Karpas-422 (cell line): ENCODE results near the gene GLTP. TPM values are rescaled to one million over a fixed set of nuclear protein-coding genes. Genes with fewer than 3 reads are reported as not detected.

Experiments
- DNase-seq: peaks from one replicate; pipeline ENCODE4 v3.0.0-alpha.2; 2015
- H2AFZ ChIP-seq: fragments of 200-600 bp; sonication (generic); 2 replicates; pipeline ENCODE4 v1.6.1; 2014; ENCODE audit warnings: antibody characterized with exemption, low read length, mixed read lengths
- H3K27ac ChIP-seq: fragments of 200-600 bp; sonication (generic); 2 replicates; pipeline ENCODE4 v1.5.1; 2014; ENCODE audit warnings: mild to moderate bottlenecking, low read length, moderate library complexity
- H3K27me3 ChIP-seq: fragments of 200-600 bp; sonication (generic); 2 replicates; pipeline ENCODE4 v1.6.1; 2014; ENCODE audit warnings: low read length, mixed read lengths
- H3K36me3 ChIP-seq: fragments of 200-600 bp; sonication (generic); 2 replicates; pipeline ENCODE4 v1.6.1; 2014; ENCODE audit warnings: low read length, mixed read lengths; ENCODE audit not compliant: insufficient read depth
- H3K4me1 ChIP-seq: fragments of 200-600 bp; sonication (generic); 2 replicates; pipeline ENCODE4 v1.6.1; 2014; ENCODE audit warnings: mild to moderate bottlenecking, low read length, mixed read lengths
- H3K4me2 ChIP-seq: fragments of 200-600 bp; sonication (generic); 2 replicates; pipeline ENCODE4 v1.6.1; 2014; ENCODE audit warnings: low read length, low read depth, mild to moderate bottlenecking; ENCODE audit not compliant: poor library complexity, severe bottlenecking
- H3K4me3 ChIP-seq: fragments of 200-600 bp; sonication (generic); 2 replicates; pipeline ENCODE4 v1.5.1; 2014; ENCODE audit warnings: mild to moderate bottlenecking, antibody characterized with exemption, low read length, mixed read lengths
- H3K79me2 ChIP-seq: fragments of 200-600 bp; sonication (generic); 2 replicates; pipeline ENCODE4 v1.6.1; 2014; ENCODE audit warnings: mild to moderate bottlenecking, low read length, mixed read lengths
- H3K9ac ChIP-seq: fragments of 200-600 bp; sonication (generic); 2 replicates; pipeline ENCODE4 v1.6.0; 2014; ENCODE audit warnings: low read length
- H3K9me2 ChIP-seq: fragments of 200-600 bp; sonication (generic), shearing (Covaris generic); replicated peaks from 2 replicates; pipeline ENCODE4 v1.6.0; 2014; ENCODE audit warnings: mild to moderate bottlenecking, low read length, moderate library complexity; ENCODE audit not compliant: insufficient read depth
- H3K9me3 ChIP-seq: fragments of 300-700, 200-600 bp; sonication (generic); 2 replicates; pipeline ENCODE4 v1.6.1; 2014; ENCODE audit warnings: low read length, mixed read lengths
- H4K20me1 ChIP-seq: fragments of 200-600 bp; sonication (generic); 2 replicates; pipeline ENCODE4 v1.6.1; 2014; ENCODE audit warnings: mild to moderate bottlenecking, antibody characterized with exemption, low read length, low read depth; ENCODE audit not compliant: insufficient read depth
- total RNA-seq: library from RNA; depleted of rRNA; stranded (reverse); fragments of >200 nt; shearing (Covaris generic); gene quantifications from 2 replicates; pipeline ENCODE4 v1.2.3, GENCODE V29; 2014; ENCODE audit warnings: low replicate concordance

Gene GLTP
- total RNA-seq, 1 experiment from 2014 or later, result 26.5 TPM

DNA sequence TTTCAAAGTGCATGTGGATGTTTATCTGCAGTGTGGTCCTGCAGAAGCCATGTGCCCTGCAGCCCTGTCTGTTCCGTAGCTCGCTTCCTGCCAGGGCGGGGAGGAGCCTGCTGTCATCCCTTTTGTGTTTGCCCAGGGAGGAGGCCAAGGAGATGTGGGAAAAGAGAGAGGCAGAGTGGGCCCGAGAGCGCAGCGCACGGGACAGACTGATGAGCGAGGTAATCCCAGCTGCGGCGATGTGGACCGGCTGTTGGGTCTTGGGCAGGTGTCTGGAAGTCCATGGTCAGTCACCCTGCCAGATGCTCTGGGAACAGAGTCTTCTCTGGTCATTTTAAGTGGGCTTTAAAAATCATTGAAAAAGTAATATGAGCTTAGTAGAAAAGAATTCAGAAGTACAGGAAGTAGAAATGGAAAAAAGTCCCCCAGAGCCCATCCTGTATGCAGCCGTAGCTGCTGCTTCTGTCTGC lies 32.5 kb upstream of the GLTP start:
- DNase-seq, result no peak
- H2AFZ ChIP-seq, result no peak overlapping the region
- no peaks in the 10 kb centered on the region for H3K27me3 ChIP-seq
- 0 out of 2 replicates have a peak, but pooled peaks cover 2% of the 10 kb centered on the region for H4K20me1 ChIP-seq
- no peak overlapping the region for H3K4me2 ChIP-seq
- no peaks in the 10 kb centered on the region for H3K9me3 ChIP-seq
- H3K9me2 ChIP-seq, result no peaks in the 10 kb centered on the region
- peaks cover 46% of the 10 kb centered on the region for H3K36me3 ChIP-seq
- no peaks in the 10 kb centered on the region for H3K4me1 ChIP-seq
- no peak overlapping the region for H3K9ac ChIP-seq
- no peak overlapping the region for H3K4me3 ChIP-seq
- no peak overlapping the region for H3K27ac ChIP-seq
- no peaks in the 10 kb centered on the region for H3K79me2 ChIP-seq

DNA sequence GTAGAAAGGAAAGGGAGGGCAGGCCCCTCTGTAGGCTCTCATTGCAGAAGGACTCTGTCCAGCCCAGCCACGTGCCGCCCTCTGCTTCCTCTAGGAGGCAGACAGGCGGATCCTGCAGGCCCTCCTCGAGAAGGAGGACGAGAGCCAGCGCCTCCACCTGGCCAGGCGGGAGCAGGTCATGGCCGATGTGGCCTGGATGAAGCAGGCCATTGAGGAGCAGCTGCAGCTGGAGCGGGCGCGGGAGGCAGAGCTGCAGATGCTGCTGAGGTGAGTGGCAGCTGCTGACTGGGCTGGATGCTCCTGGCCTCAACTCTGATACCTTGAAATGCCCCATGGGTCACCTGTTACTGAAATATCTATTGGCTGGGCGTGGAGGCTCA lies 30.6 kb upstream of the GLTP start:
- Histone ChIP-seq H3K27ac (no peak overlapping the region), H4K20me1 (0 out of 2 replicates have a peak, but pooled peaks cover 2% of the 10 kb centered on the region), H3K4me1 (no peaks in the 10 kb centered on the region), H3K79me2 (no peaks in the 10 kb centered on the region), H3K36me3 (peaks cover 51% of the 10 kb centered on the region), H2AFZ (no peak overlapping the region), H3K9ac (no peak overlapping the region), H3K4me2 (no peak overlapping the region), H3K9me2 (no peaks in the 10 kb centered on the region), H3K9me3 (no peaks in the 10 kb centered on the region), H3K27me3 (no peaks in the 10 kb centered on the region), H3K4me3 (no peak overlapping the region)
- DNase-seq, result peak; percentile 65

- H3K36me3 ChIP-seq, result peaks cover 53% of the 10 kb centered on the region
- no peak overlapping the region for H3K4me3 ChIP-seq
- no peak overlapping the region for H3K9ac ChIP-seq
- no peak overlapping the region for H3K27ac ChIP-seq
- H4K20me1 ChIP-seq, result 0 out of 2 replicates have a peak, but pooled peaks cover 2% of the 10 kb centered on the region
- no peak for DNase-seq
- H3K9me2 ChIP-seq, result no peaks in the 10 kb centered on the region
- no peaks in the 10 kb centered on the region for H3K27me3 ChIP-seq
- H3K79me2 ChIP-seq, result no peaks in the 10 kb centered on the region
- no peak overlapping the region for H2AFZ ChIP-seq
- no peaks in the 10 kb centered on the region for H3K9me3 ChIP-seq
- no peaks in the 10 kb centered on the region for H3K4me1 ChIP-seq
- no peak overlapping the region for H3K4me2 ChIP-seq
Observed at GRCh38 chr12:109910254-109910968, 30.1 kb upstream of the GLTP start.

DNA sequence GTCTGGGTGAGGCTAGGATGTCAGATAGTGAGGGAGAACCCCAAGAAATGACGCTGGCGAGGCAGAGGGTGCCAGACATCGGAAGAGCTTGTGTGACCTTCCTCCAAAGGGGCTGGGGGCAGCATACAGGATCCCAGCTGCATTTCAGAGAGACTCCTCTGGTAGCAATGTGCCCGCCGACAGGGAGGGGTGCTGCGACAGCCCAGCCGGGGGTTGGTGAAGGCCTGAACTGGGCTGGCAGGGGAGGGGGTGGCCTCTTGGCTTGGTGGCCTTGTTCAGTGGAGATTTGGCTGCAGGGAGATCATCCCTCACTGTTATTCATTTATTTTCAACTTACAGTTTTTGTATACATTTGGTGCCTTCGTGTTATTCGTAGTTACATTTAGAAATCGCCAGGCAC lies 25.0 kb upstream of the GLTP start:
- Histone ChIP-seq H3K27me3 (no peaks in the 10 kb centered on the region), H3K36me3 (peaks cover 56% of the 10 kb centered on the region), H3K4me3 (no peak overlapping the region), H3K79me2 (peaks cover 29% of the 10 kb centered on the region), H3K9me3 (no peaks in the 10 kb centered on the region), H3K27ac (no peak overlapping the region), H3K4me1 (peaks cover 13% of the 10 kb centered on the region), H2AFZ (no peak overlapping the region), H3K4me2 (no peak overlapping the region), H3K9ac (no peak overlapping the region), H3K9me2 (no peaks in the 10 kb centered on the region), H4K20me1 (no peaks in the 10 kb centered on the region)
- no peak for DNase-seq

GRCh38 chr12:109902891-109903418 lies 22.6 kb upstream of the GLTP start:
- H4K20me1 ChIP-seq, result no peaks in the 10 kb centered on the region
- H3K4me1 ChIP-seq, result peaks cover 22% of the 10 kb centered on the region
- no peak for DNase-seq
- H3K36me3 ChIP-seq, result peaks cover 46% of the 10 kb centered on the region
- no peak overlapping the region for H3K4me2 ChIP-seq
- no peaks in the 10 kb centered on the region for H3K9me3 ChIP-seq
- no peak overlapping the region for H3K4me3 ChIP-seq
- no peaks in the 10 kb centered on the region for H3K9me2 ChIP-seq
- no peak overlapping the region for H3K9ac ChIP-seq
- no peak overlapping the region for H2AFZ ChIP-seq
- H3K79me2 ChIP-seq, result peaks cover 32% of the 10 kb centered on the region
- H3K27me3 ChIP-seq, result no peaks in the 10 kb centered on the region
- no peak overlapping the region for H3K27ac ChIP-seq

GRCh38 chr12:109900752-109901580 lies 20.6 kb upstream of the GLTP start:
- Histone ChIP-seq H3K9me3 (no peaks in the 10 kb centered on the region), H3K9me2 (no peaks in the 10 kb centered on the region), H3K27me3 (no peaks in the 10 kb centered on the region), H3K27ac (peak overlapping the region; percentile 59), H3K4me2 (peak overlapping the region; percentile 82), H2AFZ (peak overlapping the region; percentile 98), H4K20me1 (no peaks in the 10 kb centered on the region), H3K36me3 (peaks cover 31% of the 10 kb centered on the region), H3K79me2 (peaks cover 32% of the 10 kb centered on the region), H3K9ac (peak overlapping the region; percentile 80), H3K4me3 (peak overlapping the region; percentile 87), H3K4me1 (peaks cover 22% of the 10 kb centered on the region)
- DNase-seq, result peak; percentile 73

GRCh38 chr12:109899783-109900751 lies 19.7 kb upstream of the GLTP start, which contains the start of gene TCHP:
Gene TCHP (plus strand): TSS chr12:109900274. CDS start chr12:109903027, 2,753 bp downstream.
- peaks cover 32% of the 10 kb centered on the region for H3K79me2 ChIP-seq
- no peaks in the 10 kb centered on the region for H3K9me2 ChIP-seq
- H2AFZ ChIP-seq, result peak within 1 kb of the TSS; percentile 98
- peaks cover 22% of the 10 kb centered on the region for H3K4me1 ChIP-seq
- peak within 1 kb of the TSS; percentile 87 for H3K4me3 ChIP-seq
- no peaks in the 10 kb centered on the region for H3K27me3 ChIP-seq
- peak within 1 kb of the TSS; percentile 80 for H3K9ac ChIP-seq
- peaks cover 22% of the 10 kb centered on the region for H3K36me3 ChIP-seq
- no peaks in the 10 kb centered on the region for H4K20me1 ChIP-seq
- peak; percentile 92 for DNase-seq
- H3K9me3 ChIP-seq, result no peaks in the 10 kb centered on the region
- H3K27ac ChIP-seq, result peak within 1 kb of the TSS; percentile 59
- peak within 1 kb of the TSS; percentile 82 for H3K4me2 ChIP-seq
